Measurements from ENCODE around the gene FFAR1.

Gene FFAR1

DNA sequence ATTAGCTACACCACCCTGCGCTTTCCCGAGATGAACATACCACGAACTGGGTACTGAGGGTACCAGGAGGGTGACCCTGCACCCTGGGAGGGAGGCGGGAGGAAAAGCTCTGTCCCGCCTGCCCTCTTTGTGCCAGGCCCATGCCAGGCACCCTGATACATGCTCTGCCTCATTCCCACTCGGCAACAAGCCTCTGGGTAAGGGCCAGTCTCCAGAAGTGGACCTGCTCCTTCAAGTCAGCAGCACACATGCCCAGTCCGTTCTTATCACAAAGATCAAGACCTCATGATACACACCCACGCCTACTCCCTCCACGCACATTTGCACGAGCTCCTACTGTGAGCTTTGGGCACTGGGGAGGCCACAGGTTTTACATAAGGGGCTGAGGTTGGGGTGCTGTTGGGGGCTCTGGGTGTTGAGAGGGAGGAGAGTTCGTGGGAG, 2.0 kb upstream of the FFAR1 start:
- TF ChIP-seq POLR2A (IDR thresholded peaks at IDR 0.05; ENCODE audit: low read depth, low read length), result peak; percentile 66
- TF ChIP-seq TAF1 (IDR thresholded peaks at IDR 0.05; ENCODE audit: borderline replicate concordance, low read depth, low read length), result no peak
- TF ChIP-seq POLR2AphosphoS5 (IDR thresholded peaks at IDR 0.05; ENCODE audit: low read depth, low read length), result no peak
- FAIRE-seq, result peak; percentile 44
- no peak for DNase-seq (ENCODE audit: insufficient read length)

DNA sequence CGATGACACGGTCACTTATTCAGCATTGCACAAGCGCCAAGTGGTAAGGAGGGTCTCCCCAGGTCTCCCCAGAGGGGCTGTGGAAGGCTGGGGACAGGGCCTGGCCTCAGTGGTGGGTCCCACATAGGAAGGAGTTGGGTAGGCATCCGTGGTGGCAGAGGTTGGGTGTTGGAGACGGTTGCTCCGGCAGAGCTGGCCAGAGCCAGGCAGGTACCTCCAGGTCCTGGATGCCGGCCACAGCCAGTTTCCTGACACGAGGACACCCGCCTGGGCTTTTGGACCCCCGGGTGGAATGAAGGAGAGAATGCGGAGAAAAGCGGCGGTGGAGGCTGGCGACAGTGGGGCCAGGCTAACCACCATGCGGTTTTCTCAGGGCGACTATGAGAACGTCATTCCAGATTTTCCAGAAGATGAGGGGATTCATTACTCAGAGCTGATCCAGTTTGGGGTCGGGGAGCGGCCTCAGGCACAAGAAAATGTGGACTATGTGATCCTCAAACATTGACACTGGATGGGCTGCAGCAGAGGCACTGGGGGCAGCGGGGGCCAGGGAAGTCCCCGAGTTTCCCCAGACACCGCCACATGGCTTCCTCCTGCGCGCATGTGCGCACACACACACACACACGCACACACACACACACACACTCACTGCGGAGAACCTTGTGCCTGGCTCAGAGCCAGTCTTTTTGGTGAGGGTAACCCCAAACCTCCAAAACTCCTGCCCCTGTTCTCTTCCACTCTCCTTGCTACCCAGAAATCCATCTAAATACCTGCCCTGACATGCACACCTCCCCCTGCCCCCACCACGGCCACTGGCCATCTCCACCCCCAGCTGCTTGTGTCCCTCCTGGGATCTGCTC, 1.3 kb upstream of the FFAR1 start:
- TF ChIP-seq POLR2A (IDR thresholded peaks at IDR 0.05; ENCODE audit: low read depth, low read length) (peak; percentile 68; the same call in 1 of the 2 replicates), POLR2AphosphoS5 (IDR thresholded peaks at IDR 0.05; ENCODE audit: low read depth, low read length) (peak; percentile 70), TAF1 (IDR thresholded peaks at IDR 0.05; ENCODE audit: borderline replicate concordance, low read depth, low read length) (no peak)
- FAIRE-seq (no peak), DNase-seq (ENCODE audit: insufficient read length) (peak; percentile 75)

DNA sequence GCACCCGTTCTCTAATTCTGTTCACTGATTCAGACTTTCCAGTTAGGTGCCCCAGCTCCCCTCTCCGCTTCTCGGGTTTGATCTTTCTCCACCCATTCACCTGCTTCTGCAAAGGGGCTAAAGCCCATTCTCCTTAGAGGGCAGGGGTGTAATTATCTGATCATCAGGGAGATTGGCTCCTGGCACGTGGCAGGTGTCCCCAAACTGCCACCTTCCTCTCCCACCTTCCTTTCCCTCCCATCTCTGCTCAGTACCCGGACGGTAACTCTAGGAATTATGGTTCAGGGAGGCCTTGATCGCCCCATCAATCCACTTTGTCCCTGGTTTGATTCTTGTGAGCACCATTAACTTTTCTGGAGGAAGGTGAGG, 212 bp downstream of the FFAR1 start:
- TF ChIP-seq POLR2AphosphoS5 (IDR thresholded peaks at IDR 0.05; ENCODE audit: low read depth, low read length) (no peak), TAF1 (IDR thresholded peaks at IDR 0.05; ENCODE audit: borderline replicate concordance, low read depth, low read length) (no peak), POLR2A (IDR thresholded peaks at IDR 0.05; ENCODE audit: low read depth, low read length) (no peak)
- FAIRE-seq (no peak), DNase-seq (ENCODE audit: insufficient read length) (no peak)

DNA sequence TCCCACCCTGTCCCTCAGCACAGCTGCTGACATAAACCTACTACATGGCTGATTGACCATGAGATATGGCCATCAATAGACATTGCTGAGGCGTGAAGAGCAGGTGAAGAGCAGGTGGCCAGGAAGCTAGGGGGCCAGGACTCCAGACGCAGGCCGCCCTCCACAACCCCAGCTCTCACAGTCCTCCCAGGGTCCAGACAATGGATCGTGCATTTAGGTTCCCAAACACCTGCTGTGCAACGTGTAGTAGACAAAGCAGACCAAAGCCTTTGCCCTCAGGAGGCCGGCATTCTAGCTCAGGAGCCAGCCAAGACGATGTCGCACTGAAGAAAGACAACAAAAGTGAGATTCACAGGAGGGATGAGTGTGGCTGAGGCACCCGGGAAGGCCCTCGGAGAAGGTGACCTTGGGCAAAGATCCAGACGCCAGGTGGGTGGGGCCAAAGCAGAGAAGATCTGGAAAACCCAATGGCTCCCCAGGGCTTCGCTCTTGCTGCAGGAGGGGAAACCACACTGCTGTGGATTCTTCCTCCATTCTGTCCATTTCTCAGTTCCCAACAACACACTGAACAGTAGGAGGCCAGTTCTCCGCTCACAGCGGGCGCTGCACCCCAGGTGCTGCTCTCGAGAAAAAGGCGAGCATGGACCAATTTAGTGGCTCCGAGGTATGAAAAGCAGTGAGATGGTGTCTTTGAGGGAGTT, 1.4 kb downstream of the FFAR1 start:
- DNase-seq (ENCODE audit: insufficient read length) (no peak), FAIRE-seq (peak; percentile 24)
- peak; percentile 54; the same call in 1 of the 2 replicates for TF ChIP-seq POLR2AphosphoS5 (IDR thresholded peaks at IDR 0.05; ENCODE audit: low read depth, low read length)
- no peak; the same call in 1 of the 2 replicates for TF ChIP-seq POLR2A (IDR thresholded peaks at IDR 0.05; ENCODE audit: low read depth, low read length)
- TF ChIP-seq TAF1 (IDR thresholded peaks at IDR 0.05; ENCODE audit: borderline replicate concordance, low read depth, low read length), result no peak

DNA sequence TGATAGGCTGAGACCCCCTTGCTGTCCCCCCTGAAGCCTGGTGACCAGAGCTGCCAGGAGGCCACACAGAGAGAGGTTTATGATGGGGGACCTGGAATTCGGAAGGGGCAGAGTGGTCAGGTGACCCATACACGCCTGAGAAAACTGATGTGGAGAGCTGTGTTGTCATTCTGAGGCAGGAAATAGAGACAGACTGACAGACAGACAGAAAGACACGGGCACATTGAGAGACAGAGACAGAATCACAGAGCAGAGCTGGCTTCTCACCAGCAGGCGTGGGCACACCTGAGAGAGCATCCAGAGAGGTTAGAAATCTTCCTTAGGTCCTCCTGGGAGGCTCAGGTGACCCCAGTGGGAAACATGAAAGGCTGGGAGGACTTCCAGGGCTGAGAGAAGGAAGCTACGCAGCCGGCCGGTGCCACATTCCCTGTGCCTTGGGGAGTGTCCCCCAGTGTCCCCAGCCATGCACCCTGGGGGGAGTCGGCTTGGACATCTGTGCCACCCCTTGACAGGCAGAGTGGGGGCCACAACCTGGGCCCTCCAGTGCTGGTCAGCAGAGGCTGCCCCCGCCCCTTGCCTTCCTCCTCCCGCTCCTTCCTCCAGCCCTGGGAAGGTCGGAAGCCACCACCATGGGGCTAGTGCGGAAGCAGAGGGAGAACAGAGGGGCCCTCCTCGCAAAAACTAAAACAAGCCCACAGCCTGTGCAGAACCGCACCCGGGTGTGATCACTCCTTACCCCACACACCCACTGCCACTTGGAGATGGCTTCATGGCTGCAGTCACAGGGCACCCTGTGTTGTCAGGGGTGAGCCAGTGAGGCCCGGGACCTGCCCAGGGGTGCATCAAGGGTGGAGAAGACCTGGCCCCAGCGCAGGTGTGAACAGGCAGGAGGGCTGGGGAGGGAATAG, 2.2 kb downstream of the FFAR1 start:
- FAIRE-seq (peak; percentile 85), DNase-seq (ENCODE audit: insufficient read length) (no peak)
- TF ChIP-seq POLR2A (IDR thresholded peaks at IDR 0.05; ENCODE audit: low read depth, low read length) (peak; percentile 18), TAF1 (IDR thresholded peaks at IDR 0.05; ENCODE audit: borderline replicate concordance, low read depth, low read length) (no peak), POLR2AphosphoS5 (IDR thresholded peaks at IDR 0.05; ENCODE audit: low read depth, low read length) (peak; percentile 50; the same call in 1 of the 2 replicates)

DNA sequence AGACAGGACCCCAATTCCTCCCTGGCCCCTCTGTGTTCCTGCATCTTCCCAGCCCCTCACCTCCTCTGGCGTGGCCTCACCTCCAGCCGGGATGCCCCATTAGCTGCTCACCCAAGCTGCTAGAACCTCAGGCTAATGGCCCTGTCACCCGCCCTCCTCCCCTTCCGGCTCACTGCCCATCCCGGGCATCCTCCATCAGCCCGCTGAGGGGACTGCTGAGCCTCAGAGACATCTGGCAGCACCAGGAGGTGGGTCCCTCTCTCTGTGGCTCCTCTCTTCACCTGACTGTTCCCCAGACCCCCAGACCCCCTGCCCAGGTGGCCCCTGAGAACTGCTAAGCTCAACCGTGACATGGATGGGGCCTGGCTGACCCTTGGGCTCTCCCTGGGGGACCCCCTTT, 2.9 kb downstream of the FFAR1 start:
- FAIRE-seq (no peak), DNase-seq (ENCODE audit: insufficient read length) (no peak)
- 0 out of 2 replicates have a peak, but pooled peaks have one; percentile 13 for TF ChIP-seq POLR2AphosphoS5 (IDR thresholded peaks at IDR 0.05; ENCODE audit: low read depth, low read length)
- no peak for TF ChIP-seq TAF1 (IDR thresholded peaks at IDR 0.05; ENCODE audit: borderline replicate concordance, low read depth, low read length)
- TF ChIP-seq POLR2A (IDR thresholded peaks at IDR 0.05; ENCODE audit: low read depth, low read length), result no peak; the same call in 1 of the 2 replicates

DNA sequence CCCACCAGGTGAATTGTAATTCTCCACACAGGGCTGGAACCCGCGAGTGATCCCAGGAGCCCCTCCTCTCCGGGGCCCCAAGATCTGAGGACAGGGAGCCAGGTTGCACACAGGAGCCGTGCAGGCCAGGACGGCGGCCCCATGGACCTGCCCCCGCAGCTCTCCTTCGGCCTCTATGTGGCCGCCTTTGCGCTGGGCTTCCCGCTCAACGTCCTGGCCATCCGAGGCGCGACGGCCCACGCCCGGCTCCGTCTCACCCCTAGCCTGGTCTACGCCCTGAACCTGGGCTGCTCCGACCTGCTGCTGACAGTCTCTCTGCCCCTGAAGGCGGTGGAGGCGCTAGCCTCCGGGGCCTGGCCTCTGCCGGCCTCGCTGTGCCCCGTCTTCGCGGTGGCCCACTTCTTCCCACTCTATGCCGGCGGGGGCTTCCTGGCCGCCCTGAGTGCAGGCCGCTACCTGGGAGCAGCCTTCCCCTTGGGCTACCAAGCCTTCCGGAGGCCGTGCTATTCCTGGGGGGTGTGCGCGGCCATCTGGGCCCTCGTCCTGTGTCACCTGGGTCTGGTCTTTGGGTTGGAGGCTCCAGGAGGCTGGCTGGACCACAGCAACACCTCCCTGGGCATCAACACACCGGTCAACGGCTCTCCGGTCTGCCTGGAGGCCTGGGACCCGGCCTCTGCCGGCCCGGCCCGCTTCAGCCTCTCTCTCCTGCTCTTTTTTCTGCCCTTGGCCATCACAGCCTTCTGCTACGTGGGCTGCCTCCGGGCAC, 3.9 kb downstream of the FFAR1 start:
- FAIRE-seq (no peak), DNase-seq (ENCODE audit: insufficient read length) (no peak)
- no peak for TF ChIP-seq POLR2AphosphoS5 (IDR thresholded peaks at IDR 0.05; ENCODE audit: low read depth, low read length)
- no peak for TF ChIP-seq POLR2A (IDR thresholded peaks at IDR 0.05; ENCODE audit: low read depth, low read length)
- no peak for TF ChIP-seq TAF1 (IDR thresholded peaks at IDR 0.05; ENCODE audit: borderline replicate concordance, low read depth, low read length)

DNA sequence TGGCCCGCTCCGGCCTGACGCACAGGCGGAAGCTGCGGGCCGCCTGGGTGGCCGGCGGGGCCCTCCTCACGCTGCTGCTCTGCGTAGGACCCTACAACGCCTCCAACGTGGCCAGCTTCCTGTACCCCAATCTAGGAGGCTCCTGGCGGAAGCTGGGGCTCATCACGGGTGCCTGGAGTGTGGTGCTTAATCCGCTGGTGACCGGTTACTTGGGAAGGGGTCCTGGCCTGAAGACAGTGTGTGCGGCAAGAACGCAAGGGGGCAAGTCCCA, 4.4 kb downstream of the FFAR1 start:
- no peak for TF ChIP-seq POLR2AphosphoS5 (IDR thresholded peaks at IDR 0.05; ENCODE audit: low read depth, low read length)
- TF ChIP-seq POLR2A (IDR thresholded peaks at IDR 0.05; ENCODE audit: low read depth, low read length), result no peak
- no peak for TF ChIP-seq TAF1 (IDR thresholded peaks at IDR 0.05; ENCODE audit: borderline replicate concordance, low read depth, low read length)
- FAIRE-seq (no peak), DNase-seq (ENCODE audit: insufficient read length) (no peak)

DNA sequence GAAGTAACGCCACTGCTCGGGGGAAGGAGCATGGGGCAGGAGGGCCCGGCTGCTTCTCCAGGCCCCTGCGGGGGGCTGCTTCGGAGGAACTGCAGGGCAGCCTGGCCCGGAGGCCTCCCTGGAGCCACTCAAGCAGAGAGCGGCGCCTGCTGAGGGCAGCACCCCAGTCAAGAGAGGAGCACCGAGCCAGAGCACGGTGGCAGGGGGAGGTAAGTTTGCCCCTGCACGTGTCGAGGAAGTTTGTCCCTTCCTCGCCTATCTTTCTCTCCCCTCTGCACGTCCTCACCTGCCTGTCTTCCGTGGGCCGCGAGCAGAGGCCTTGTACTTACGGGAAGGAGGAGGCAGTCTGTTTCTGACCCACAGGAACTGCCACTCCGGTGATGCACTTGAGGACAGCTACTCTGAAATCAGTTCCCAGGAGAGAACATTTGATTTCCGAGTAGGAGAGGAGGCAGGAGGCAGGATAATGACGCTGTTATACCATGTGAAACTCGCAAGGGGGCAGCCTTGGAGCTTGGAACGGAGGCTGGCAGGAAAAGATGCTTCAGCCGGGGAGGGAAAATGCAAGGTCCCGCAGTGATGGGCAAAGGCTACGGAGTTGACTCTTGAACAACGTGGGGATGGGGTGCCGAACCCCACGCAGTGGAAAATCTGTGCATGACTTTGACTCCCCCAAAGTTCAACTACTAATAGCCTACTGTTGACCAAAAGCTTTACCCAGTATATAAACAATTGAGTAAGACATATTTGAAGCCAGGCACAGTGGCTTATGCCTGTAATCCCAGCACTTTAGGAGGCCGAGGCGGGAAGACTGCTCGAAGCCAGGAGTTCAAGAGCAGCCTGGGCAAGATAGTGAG, 5.0 kb downstream of the FFAR1 start:
- FAIRE-seq (peak; percentile 91), DNase-seq (ENCODE audit: insufficient read length) (peak; percentile 68)
- TF ChIP-seq POLR2AphosphoS5 (IDR thresholded peaks at IDR 0.05; ENCODE audit: low read depth, low read length) (no peak), TAF1 (IDR thresholded peaks at IDR 0.05; ENCODE audit: borderline replicate concordance, low read depth, low read length) (no peak), POLR2A (IDR thresholded peaks at IDR 0.05; ENCODE audit: low read depth, low read length) (0 out of 2 replicates have a peak, but pooled peaks have one; percentile 43)

DNA sequence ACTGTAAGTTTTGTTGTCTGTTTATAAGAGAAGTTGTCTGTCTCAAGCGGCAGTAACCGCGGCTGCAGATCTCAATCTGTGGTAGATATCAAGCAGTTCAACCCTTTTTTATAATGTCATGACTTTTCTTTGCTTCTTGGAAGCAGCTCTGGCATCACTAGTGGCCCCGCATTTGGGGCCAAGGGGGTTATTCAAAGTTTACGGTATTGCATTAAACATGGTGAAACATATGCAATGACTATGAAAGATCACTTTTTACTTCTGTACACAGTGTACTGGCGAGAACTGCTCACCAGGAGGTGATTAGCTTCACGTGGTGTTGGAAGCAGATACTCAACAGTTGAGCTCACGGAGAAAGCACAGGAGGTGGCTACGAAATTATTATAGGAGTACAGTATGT, 5.9 kb downstream of the FFAR1 start:
- FAIRE-seq, result no peak
- TF ChIP-seq POLR2A (IDR thresholded peaks at IDR 0.05; ENCODE audit: low read depth, low read length) (no peak), TAF1 (IDR thresholded peaks at IDR 0.05; ENCODE audit: borderline replicate concordance, low read depth, low read length) (no peak), POLR2AphosphoS5 (IDR thresholded peaks at IDR 0.05; ENCODE audit: low read depth, low read length) (no peak)

More for the DNA sequence above, 5.9 kb downstream of the FFAR1 start:
- DNase-seq (ENCODE audit: insufficient read length), result no peak

Data from GM12892 (cell line).